ENCODE data around the gene MARS1. TPM values are rescaled to one million over a fixed set of nuclear protein-coding genes. Genes with fewer than 3 reads are reported as not detected.

The MARS1 gene
- 100 to 1,000 TPM; 192 to 213 TPM for total RNA-seq

DNA sequence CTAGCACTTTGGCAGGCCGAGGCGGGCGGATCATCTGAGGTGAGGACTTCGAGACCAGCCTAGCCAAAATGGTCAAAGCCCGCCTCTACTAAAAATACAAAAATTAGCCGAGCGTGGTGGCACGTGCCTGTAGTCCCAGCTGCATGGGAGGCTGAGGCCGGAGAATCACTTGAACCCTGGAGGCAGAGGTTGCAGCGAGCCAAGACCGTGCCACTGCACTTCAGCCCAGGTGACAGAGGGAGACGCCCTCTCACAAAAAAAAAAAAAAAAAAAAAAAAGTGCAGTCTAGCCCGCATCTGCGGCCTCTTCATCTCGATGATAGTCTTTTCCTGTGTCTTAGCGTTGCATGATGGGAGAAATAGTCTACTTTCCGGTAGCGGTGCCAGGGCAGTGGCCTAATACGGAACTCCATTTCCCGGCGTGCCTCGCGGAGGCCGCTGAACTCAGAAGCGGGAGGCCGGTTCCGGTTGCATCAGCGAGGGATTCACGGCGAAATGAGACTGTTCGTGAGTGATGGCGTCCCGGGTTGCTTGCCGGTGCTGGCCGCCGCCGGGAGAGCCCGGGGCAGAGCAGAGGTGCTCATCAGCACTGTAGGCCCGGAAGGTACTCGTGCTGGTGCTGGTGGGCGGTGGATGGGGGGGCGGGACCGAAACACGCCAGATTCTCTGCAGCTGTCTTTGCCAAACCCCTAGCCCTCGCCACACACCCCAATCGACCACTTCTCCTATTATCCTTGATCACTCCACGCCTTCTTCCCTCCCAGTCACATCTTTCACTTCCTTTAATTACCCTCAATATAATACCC, at the start of gene MARS1:
Gene MARS1 (plus strand): TSS at position 472 of the 805 bp plus-strand sequence. CDS start 23 bp downstream, at position 495.

GRCh38 chr12:57454566-57455373, 33.1 kb upstream of the MARS1 start, which contains the start of gene INHBE:
INHBE (plus strand) TSS chr12:57455307; CDS start chr12:57455537, 230 bp downstream.

DNA sequence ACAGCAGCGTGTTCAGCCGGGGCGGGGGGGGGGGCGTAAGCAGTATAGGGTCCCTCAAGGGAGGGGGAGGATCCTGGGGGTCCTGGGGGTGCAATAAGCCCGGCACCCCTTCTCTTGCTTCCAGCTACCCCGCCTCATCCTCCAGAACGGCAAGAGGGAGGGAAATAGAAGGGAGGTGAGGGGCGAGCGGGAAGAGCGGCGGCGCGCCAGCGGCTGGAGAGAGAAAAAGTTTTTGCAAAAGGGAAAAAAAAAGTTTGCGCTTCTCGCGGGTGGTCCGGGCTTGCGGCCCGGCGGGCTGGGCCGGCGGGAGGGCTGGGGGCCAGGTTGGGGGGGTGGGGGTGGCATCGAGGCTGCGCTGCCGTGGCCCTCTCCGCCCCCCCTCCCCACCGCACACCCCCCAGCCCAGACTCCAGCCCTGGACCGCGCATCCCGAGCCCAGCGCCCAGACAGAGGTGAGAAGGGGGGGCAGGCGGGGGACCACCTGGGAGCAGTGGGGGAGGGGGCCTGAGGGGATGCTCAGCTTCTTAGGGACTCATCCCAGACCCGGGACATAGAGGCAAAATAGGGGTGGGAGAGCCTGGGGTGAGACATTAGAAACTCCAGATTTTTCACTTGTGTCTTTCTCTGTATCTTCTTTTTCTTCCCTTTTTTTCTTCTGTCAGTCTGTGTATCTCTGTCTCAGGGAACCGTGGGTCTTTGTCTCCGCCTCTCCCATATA, 28.0 kb upstream of the MARS1 start, which contains the start of gene GLI1:
Gene GLI1 (plus strand): TSS at position 36 of the 718 bp plus-strand sequence. CDS start 3,907 bp downstream, outside the sequence.

DNA sequence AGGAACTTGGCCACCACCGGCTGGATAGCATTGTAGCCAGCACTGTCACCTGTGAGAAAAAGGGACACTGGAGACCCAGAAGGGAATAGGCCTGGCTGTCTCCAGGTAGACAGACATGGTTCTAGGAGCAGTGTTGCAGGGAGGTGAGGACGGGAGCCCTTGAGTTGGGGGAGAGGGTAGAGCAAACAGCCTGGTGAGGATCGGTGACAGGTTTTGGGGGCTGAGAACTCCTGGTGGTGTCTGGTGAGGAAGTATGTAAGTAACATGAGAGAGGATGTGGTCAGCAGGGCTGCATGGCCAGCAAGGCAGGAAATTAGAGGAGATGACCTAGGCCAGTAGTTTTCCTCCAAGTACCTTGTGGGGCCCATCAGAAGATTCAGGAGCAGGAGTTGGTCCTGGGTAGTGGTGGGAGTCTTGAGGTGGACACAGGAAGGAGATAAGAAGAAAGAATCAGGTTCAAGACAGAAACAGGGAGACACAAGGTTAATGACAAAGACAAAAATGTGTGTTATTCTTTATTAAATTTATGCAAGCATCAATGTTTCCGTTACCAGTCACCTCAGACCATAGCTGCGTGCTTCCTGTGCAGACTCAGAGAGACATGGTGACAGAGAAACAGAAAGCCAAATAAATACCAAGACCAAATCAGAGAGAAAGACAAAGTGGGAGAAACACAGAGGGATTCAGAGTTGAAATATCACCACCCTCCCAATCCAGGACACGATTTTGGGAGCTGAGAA, 8.3 kb upstream of the MARS1 start, which contains the start of gene ARHGAP9:
Gene ARHGAP9 (minus strand): TSS at position 491 of the 740 bp plus-strand sequence. CDS start 460 bp downstream, at position 31.

GRCh38 chr12:57520053-57520818, 32.4 kb downstream of the MARS1 start, which contains the start of gene DDIT3:
DDIT3 (minus strand) TSS chr12:57520514; CDS start chr12:57517406, 3,108 bp downstream.

DNA sequence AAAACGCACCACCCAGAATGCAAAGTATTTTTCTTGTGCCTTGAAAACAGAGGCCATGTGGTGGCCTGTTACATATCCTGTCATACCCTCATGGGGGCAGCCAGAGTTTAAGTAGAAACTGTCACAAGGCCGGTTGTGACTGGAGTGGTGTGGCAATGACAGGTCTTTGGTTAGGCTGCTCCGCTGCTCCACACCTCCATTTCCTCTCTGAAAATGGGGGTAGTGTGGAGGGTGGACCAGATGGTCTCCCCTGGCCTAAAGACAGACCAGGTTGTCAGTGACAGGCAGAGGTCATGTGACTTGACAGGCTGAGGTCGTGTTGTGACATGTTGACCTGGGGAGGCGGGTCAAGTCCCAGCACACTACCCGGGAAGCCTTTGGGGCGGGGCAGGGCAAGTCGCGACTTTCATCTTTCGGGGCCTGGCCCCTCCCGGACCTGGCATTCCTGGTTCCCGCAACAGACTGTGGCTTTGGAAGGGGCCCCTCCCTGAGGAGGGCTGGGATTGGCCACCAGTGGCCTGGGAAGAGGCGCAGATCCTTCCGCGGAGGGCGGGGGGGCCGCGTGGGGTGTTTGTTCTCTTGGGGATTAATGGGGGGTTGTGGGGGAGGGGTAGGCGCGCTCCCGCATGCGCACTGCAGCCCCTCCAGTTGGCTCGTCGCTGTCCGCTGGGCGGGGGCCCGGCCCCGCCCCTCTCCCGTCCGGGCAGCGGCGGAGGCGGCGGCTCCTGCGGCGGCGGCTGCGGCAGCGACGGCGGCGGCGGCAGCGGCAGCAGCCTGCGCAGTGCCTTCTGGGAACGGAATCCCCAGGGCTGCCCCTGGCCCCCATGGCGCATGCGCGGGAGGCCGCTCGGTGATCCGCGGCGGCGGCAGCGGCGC, 34.4 kb downstream of the MARS1 start, which contains the start of gene MBD6:
Gene MBD6 (plus strand): TSS at position 814 of the 876 bp plus-strand sequence. CDS start 1,480 bp downstream, outside the sequence.

GRCh38 chr12:57546438-57547287, 58.8 kb downstream of the MARS1 start, which contains the start of gene DCTN2:
DCTN2 (minus strand) TSS chr12:57547192; CDS start chr12:57547063, 129 bp downstream.

GRCh38 chr12:57549909-57550640, 62.2 kb downstream of the MARS1 start, which contains the start of gene KIF5A:
KIF5A (plus strand) TSS chr12:57550044; CDS start chr12:57550272, 228 bp downstream.

Small RNAs within 50 kb of the gene (microRNA-seq; reads per million reads assigned to microRNA genes)
- gene MIR616 (ENCODE audit: borderline microRNAs expressed, borderline replicate concordance) (2.5 reads per million, percentile 9 among the genes with 10 or more reads in this experiment), gene MIR6758 (ENCODE audit: borderline microRNAs expressed, borderline replicate concordance) (not detected)

Other genes with a start within 250 kb of the MARS1 start
- 1 to 10 TPM; 3.5 to 4.7 TPM for gene STAC3, start 236.9 kb upstream of the MARS1 start, total RNA-seq
- gene R3HDM2, start 57.0 kb upstream of the MARS1 start, total RNA-seq = 10 to 100 TPM; 67.8 to 72.0 TPM
- not detected for gene INHBC, start 53.3 kb upstream of the MARS1 start, total RNA-seq
- not detected for gene INHBE, start 32.8 kb upstream of the MARS1 start, total RNA-seq
- 1 to 10 TPM in 1 of 2 experiments, under 1 TPM in 1; 0.88 to 1.5 TPM for gene GLI1, start 28.3 kb upstream of the MARS1 start, total RNA-seq
- 100 to 1,000 TPM; 211 to 247 TPM for gene ARHGAP9, start 8.2 kb upstream of the MARS1 start, total RNA-seq
- 10 to 100 TPM; 18.4 to 19.2 TPM for gene DDIT3, start 32.4 kb downstream of the MARS1 start, total RNA-seq
- 10 to 100 TPM; 78.2 to 82.2 TPM for gene MBD6, start 34.8 kb downstream of the MARS1 start, total RNA-seq
- 10 to 100 TPM; 78.3 to 80.0 TPM for gene DCTN2, start 59.1 kb downstream of the MARS1 start, total RNA-seq
- gene KIF5A, start 62.0 kb downstream of the MARS1 start, total RNA-seq = under 1 TPM; 0.58 to 0.71 TPM
- 10 to 100 TPM; 16.8 to 18.3 TPM for gene PIP4K2C, start 103.1 kb downstream of the MARS1 start, total RNA-seq
- gene DTX3, start 116.8 kb downstream of the MARS1 start, total RNA-seq = 10 to 100 TPM; 22.1 to 24.5 TPM
- 1 to 10 TPM in 1 of 2 experiments, under 1 TPM in 1; 0.76 to 1.1 TPM for gene ARHGEF25, start 123.4 kb downstream of the MARS1 start, total RNA-seq
- under 1 TPM; 0.33 to 0.63 TPM for gene B4GALNT1, start 145.1 kb downstream of the MARS1 start, total RNA-seq
- 100 to 1,000 TPM; 133 to 136 TPM for gene OS9, start 206.1 kb downstream of the MARS1 start, total RNA-seq